Esophagus muscularis mucosa (tissue), 4 donors: Measurements from ENCODE around the gene DAPK1.

ENCODE experiments used
- EP300 ChIP-seq: sonication (generic); formaldehyde crosslinking; IDR thresholded peaks from one replicate; pipeline ENCODE4 v1.6.1; 2017; ENCODE audit warnings: antibody characterized with exemption
- POLR2A ChIP-seq: fragments of 450-650 bp; IDR thresholded peaks from one replicate; pipeline ENCODE4 v1.6.1; 2017; ENCODE audit warnings: antibody characterized with exemption, moderate library complexity, mild to moderate bottlenecking, low read depth
- POLR2AphosphoS5 ChIP-seq, 2 donors: sonication (generic); formaldehyde crosslinking; IDR thresholded peaks; one replicate each; pipeline ENCODE4 v1.6.1; 2017; ENCODE audit warnings: antibody characterized with exemption in 2 of 2
- TF ChIP-seq, protein P1 (sequence below), 3 experiments: fragments of 200-600 bp in 2 of 3; fragments of 450-650 bp in 1 of 3; sonication (generic) in 2 of 3; IDR thresholded peaks; one replicate each; pipeline ENCODE4 v1.5.1; 2017 to 2019; ENCODE audit warnings: antibody characterized with exemption in 3 of 3, mild to moderate bottlenecking in 2 of 3, moderate library complexity in 1 of 3

DNA sequence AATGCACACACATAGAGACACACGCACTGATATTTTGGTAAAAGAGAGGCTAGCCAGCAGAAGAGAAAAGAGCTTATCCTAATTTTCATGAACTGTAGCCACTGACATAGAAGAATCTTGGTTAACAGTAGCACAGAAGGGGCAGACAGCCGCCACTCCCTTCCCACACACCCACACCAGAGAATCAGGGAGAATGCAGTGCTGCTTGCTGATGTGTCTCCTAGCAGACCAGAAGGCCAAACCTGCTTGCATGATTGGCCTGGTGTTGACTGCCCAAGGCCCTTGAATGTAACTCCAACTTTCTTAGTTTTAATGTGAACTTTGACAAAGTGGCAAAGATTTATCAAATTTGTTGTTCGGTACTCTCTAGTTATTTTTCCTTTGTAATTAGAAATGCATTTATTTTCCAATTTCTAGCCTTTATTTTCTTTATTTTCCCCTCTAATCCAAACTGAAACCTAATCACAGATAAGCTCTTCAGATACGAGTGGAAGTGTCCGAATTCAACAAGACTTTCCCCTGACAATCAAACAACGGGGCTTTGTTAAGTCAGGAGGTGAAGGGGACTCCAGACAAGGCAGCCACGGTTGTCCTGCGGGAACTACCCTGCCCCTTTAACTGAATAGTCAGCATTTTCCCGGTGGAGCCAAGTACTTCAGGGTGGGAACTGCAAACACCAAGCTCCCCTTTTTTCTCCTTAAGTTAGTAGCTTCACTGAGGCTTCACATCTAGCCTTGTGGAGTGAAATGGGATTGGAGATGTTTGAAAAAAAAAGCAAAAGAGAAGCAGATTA lies 146.3 kb downstream of the DAPK1 start:
- TF ChIP-seq, protein P1, sequence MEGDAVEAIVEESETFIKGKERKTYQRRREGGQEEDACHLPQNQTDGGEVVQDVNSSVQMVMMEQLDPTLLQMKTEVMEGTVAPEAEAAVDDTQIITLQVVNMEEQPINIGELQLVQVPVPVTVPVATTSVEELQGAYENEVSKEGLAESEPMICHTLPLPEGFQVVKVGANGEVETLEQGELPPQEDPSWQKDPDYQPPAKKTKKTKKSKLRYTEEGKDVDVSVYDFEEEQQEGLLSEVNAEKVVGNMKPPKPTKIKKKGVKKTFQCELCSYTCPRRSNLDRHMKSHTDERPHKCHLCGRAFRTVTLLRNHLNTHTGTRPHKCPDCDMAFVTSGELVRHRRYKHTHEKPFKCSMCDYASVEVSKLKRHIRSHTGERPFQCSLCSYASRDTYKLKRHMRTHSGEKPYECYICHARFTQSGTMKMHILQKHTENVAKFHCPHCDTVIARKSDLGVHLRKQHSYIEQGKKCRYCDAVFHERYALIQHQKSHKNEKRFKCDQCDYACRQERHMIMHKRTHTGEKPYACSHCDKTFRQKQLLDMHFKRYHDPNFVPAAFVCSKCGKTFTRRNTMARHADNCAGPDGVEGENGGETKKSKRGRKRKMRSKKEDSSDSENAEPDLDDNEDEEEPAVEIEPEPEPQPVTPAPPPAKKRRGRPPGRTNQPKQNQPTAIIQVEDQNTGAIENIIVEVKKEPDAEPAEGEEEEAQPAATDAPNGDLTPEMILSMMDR (IDR thresholded peaks at IDR 0.05), result no peak
- TF ChIP-seq POLR2AphosphoS5 (IDR thresholded peaks at IDR 0.05), result no peak
- no peak for TF ChIP-seq POLR2A
- no peak for TF ChIP-seq EP300
